GM19324 (cell line): ENCODE results near the gene CDC6.

Experiments
- ATAC-seq: cut with Tn5 transposase; IDR thresholded peaks from one replicate; pipeline ENCODE4 v1.9.1; 2021; ENCODE audit warnings: mild to moderate bottlenecking, moderate library complexity; ENCODE audit not compliant: unreplicated experiment, low FRiP score

Gene CDC6

DNA sequence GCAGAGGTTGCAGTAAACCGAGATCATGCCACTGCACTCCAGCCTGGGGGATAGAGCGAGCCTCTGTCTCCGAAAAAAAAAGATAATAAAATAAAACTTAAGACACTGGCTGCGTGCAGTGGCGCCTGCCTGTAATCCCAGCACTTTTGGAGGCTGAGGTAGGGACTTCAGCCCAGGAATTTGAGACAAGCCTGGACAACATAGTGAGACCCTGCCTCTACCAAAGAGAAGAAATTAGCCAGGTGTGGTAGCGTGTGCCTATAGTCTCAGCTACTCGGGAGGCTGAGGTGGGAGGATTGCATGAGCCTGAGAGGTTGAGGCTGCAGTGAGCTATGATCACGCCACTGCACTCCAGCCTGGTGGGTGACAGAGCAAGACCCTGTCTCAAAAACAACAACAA lies 47.9 kb downstream of the CDC6 start:
- ATAC-seq: no peak

DNA sequence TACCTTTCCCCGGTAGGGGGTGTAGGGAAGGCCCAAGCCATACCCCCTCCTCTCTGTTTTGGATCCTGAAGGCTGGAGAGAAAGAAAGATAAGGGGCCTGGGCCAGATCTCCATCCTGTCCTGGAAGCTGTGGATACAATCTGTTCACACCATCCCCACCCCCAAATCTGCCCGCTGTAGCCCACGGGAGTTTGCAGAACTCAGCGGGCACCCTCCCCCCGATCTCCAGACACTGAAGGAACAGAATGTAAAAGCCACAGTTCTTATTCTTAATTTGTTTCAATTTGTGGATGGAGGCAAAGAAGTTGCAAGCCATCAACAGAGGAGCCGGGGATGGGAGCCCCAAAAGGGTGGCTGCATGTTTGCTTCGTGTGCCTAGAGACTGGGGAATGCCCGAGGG lies 49.7 kb downstream of the CDC6 start:
- ATAC-seq: no peak

- no peak for ATAC-seq
Measured at GRCh38 chr17:40338058-40338457, 50.4 kb downstream of the CDC6 start.

- no peak for ATAC-seq
Measured at GRCh38 chr17:40338941-40339649, 51.4 kb downstream of the CDC6 start.

DNA sequence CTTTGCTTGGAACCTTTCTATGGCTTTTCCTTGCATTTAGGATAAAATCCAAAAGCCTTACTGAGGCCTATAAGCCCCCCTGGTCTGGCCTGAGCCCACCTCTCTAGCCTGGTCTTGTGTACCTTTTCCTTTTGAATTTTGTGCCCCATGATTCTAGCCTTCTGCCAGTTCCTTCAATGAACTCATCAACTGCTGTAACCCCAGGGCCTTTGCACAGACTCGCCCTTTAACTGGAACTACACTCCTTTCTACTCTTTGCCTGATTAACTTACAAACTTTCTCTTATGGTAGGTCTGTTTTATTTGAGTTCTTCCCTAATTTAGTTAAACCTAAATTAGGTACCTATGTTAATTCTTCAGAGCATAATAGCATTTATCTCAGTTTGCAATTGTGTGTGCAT lies 52.6 kb downstream of the CDC6 start:
- ATAC-seq: no peak

GRCh38 chr17:40340880-40341807 lies 53.5 kb downstream of the CDC6 start:
- peak; percentile 55 for ATAC-seq

DNA sequence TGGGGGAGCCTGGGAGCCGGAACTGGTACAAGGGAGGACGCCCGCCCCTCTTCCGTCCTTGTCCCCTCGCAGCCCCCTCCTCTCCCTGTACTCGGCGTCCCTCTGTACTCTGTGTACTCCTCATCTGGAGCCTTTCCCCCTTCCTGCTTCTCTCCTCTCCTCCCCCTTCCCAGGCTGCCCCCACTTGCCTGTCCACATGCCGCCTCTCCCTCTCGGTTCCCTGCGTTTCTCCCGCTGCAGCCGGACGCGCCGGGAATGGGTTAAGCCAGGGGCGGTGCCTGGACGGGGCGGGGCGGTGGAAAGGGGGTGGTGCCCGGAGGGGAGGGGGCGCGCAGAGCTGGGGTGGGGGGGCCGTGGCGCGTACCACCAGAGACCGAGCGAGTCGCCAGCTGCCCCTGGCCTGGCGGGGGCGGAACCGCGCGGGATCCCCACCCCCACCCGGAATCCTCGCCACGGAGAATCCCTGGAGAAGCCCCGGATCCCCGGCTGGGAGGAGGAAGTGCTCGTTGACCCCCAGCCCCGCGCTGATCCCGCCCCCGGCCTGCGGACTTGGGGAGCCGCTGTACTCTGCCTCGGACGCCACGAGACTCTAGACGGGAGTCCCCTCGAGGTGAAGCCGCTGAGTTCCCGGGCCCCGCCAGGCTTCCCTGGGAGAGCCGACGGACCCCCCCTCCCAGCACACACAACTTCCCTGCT lies 54.3 kb downstream of the CDC6 start:
- no peak for ATAC-seq

- ATAC-seq: no peak
Measured at GRCh38 chr17:40342504-40343218, 55.0 kb downstream of the CDC6 start.

GRCh38 chr17:40343219-40344119 lies 55.8 kb downstream of the CDC6 start:
- no peak for ATAC-seq

- ATAC-seq: no peak
Measured at GRCh38 chr17:40344421-40345160, 56.9 kb downstream of the CDC6 start.

DNA sequence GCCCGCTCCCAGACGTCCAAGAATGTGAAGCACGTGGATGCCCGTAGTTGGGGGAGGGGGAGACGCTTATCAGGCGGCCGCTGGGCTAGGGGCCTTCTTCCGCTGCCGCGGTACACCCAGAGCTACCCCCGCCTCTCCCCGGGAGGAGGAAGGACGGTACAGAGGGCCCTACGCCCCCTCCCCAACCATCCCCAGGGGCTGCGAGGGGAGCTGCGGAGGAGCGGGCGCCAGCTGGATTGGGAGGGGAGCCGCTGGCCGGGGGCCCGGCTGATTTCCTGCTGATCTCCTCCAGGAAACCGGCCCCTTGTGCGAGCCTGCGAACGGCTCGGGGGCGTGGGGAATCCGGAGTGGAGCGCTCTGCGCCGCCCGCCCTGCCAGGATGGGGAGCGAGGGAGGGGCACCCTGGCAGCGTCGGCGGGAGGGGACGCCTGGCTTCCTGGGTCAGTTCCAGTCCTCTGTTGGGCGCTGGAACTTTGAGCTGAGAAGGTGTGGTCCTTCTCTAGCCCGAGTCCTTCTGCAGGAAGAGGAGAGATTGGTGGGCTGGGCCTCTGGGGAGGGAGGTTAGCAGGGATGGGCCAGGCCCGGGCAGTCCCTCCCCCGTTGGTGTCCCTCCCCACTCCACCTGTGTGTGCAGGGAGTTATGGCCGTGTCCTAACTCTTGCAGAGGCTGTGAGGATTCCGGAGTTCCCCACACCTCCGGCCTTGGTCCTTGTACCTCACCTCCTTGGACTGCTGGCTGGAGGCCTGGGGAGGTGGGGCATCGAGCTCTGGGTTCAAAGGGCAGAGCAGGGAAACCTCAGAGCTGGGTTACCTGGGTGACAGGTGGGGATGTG lies 57.7 kb downstream of the CDC6 start:
- no peak for ATAC-seq

DNA sequence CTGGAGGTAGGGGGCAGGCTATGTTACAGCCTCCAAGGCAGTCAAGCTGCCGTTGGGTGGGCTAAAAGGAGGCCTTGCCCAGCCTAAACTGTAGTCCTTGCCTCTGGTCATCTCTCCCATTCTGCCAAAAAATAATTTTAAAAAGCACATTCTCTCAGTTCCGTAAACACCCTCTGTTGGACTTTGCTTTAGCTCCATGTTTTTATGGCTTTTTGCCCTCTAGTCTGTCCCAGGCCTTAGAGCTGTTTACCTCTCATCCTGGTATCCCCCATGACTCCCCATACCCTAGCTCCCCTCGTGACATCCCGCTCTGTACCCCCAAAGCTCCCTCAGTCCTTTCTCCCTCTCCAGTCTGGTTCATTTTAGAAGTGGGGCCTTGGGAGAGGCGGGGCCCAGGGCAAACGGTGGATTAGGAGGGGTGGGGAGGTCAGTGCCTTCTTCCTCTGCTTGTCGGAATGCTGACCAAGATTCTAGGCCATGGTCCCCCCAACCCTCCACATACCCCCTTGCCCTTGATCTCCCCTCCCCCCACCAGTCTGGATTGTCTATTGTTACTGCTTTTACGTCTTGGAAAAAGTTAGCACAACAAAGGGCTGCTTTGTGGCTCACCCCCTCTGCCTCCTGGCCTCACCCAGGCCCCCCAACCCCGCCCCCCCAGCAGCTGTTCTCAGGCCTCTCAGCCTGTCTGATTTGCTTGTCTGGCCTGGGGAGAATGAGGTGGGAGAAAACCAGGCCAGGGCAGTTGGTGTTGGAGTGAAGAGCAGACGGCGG lies 58.5 kb downstream of the CDC6 start:
- no peak for ATAC-seq

DNA sequence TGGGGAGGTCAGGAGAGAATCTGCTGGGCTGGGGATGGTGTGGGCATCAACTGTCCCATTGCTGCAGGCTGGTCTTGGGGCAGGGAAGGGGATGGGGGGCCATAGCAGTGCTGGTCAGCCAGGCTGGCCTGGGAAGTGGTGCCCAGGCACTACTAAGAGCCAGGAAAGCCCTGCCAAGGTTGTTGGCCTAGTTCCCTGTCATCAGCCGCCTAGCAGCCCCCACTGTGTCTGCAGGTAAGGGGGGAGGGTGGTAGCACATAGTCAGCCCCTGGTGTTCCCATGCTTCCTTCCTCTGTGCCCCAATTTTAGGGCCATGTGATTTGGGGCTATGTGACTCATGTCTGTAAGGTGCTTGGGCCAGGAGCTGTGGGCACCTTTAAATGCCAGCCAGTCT lies 59.1 kb downstream of the CDC6 start:
- ATAC-seq: no peak

GRCh38 chr17:40347319-40348135 lies 59.8 kb downstream of the CDC6 start:
- no peak for ATAC-seq

DNA sequence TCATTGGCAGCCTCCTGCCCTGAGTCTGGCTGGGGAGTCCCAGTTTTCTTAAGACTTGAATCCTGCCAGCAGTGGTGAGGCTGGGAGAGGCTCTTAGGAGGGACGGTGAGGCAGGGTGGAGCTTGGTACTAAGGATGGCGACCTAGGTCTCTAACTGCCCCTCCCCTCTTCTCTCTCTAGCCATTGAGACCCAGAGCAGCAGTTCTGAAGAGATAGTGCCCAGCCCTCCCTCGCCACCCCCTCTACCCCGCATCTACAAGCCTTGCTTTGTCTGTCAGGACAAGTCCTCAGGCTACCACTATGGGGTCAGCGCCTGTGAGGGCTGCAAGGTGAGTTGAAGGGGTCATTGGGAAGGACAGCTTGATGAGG lies 60.4 kb downstream of the CDC6 start:
- ATAC-seq: no peak
